Measurements from ENCODE around the gene SLC7A6OS.

GRCh38 chr16:68296291-68296690 lies 14.5 kb downstream of the SLC7A6OS start:
- TF ChIP-seq CTCF (IDR thresholded peaks at IDR 0.05; ENCODE audit: poor library complexity) = no peak
- TF ChIP-seq EZH2 (IDR thresholded peaks at IDR 0.05; ENCODE audit: borderline replicate concordance) = no peak
- TF ChIP-seq EZH2phosphoT487 (IDR thresholded peaks at IDR 0.05; ENCODE audit: low read depth, severe bottlenecking, unreplicated experiment) = no peak
